Activated CD4-positive, alpha-beta T cell treated with anti-CD3 and anti-CD28 coated beads, Interleukin-2, amount 10 ng/mL, durations not matched to agents 24 days and 14 days (primary cell): ENCODE measurements around the gene CENPO. TPM values are rescaled to one million over a fixed set of nuclear protein-coding genes. Genes with fewer than 3 reads are reported as not detected.

Experiments
- DNase-seq: peaks from one replicate; pipeline ENCODE4 v3.0.0; 2022
- H3K27ac Mint-ChIP-seq: one replicate; pipeline ENCODE4 v1.8.0; 2022; ENCODE audit warnings: mild to moderate bottlenecking, mixed read lengths
- H3K27me3 Mint-ChIP-seq: one replicate; pipeline ENCODE4 v1.8.0; 2022; ENCODE audit warnings: mixed read lengths
- H3K36me3 Mint-ChIP-seq: one replicate; pipeline ENCODE4 v1.8.0; 2022; ENCODE audit warnings: low read depth, mild to moderate bottlenecking, mixed read lengths
- H3K4me1 Mint-ChIP-seq: one replicate; pipeline ENCODE4 v1.8.0; 2021; ENCODE audit warnings: mixed read lengths
- H3K4me3 Mint-ChIP-seq: one replicate; pipeline ENCODE4 v1.8.0; 2022; ENCODE audit warnings: mild to moderate bottlenecking, moderate library complexity, mixed read lengths
- H3K9me3 Mint-ChIP-seq: one replicate; pipeline ENCODE4 v1.8.0; 2021; ENCODE audit warnings: mixed read lengths
- intact Hi-C: fragments of 100-400 bp; cut with micrococcal nuclease; formaldehyde crosslinking; loops from one replicate; pipeline ENCODE4 v1.15.1; 2023
- total RNA-seq: library from RNA; stranded (reverse); gene quantifications from 2 replicates; pipeline ENCODE4 v1.2.3, GENCODE V29; 2022

The CENPO gene
- total RNA-seq, 1 donor from 2014 or later = 44.0 TPM

- Mint-ChIP-seq H3K4me1 (peaks cover 18% of the 10 kb centered on the region), H3K9me3 (no peaks in the 10 kb centered on the region), H3K27me3 (no peaks in the 10 kb centered on the region), H3K4me3 (no peak overlapping the region), H3K36me3 (peaks cover 72% of the 10 kb centered on the region), H3K27ac (no peak overlapping the region)
- DNase-seq = no peak
- intact Hi-C loops = no loop called here
These were observed 29.0 kb downstream of the CENPO start for GRCh38 chr2:24822049-24822706.

GRCh38 chr2:24824071-24824588, 30.9 kb downstream of the CENPO start:
- no peak overlapping the region for H3K27ac Mint-ChIP-seq
- H3K36me3 Mint-ChIP-seq = peaks cover 62% of the 10 kb centered on the region
- intact Hi-C loops = no loop called here
- no peak for DNase-seq
- no peaks in the 10 kb centered on the region for H3K9me3 Mint-ChIP-seq
- H3K4me3 Mint-ChIP-seq = no peak overlapping the region
- H3K27me3 Mint-ChIP-seq = no peaks in the 10 kb centered on the region
- peaks cover 23% of the 10 kb centered on the region for H3K4me1 Mint-ChIP-seq

- Mint-ChIP-seq H3K4me3 (no peak overlapping the region), H3K9me3 (no peaks in the 10 kb centered on the region), H3K27ac (peak overlapping the region; percentile 93), H3K36me3 (peaks cover 54% of the 10 kb centered on the region), H3K4me1 (peaks cover 23% of the 10 kb centered on the region), H3K27me3 (no peaks in the 10 kb centered on the region)
- peak; percentile 75 for DNase-seq
- intact Hi-C loops = loop anchor here (5.0 kb wide), 2 partner anchors 97 to 147 kb away; partner anchors contain the start of genes ADCY3 and DNAJC27
These were observed 32.0 kb downstream of the CENPO start for GRCh38 chr2:24824966-24825882.

- H3K9me3 Mint-ChIP-seq = no peaks in the 10 kb centered on the region
- peak overlapping the region; percentile 93 for H3K27ac Mint-ChIP-seq
- H3K4me1 Mint-ChIP-seq = peaks cover 23% of the 10 kb centered on the region
- peak; percentile 64 for DNase-seq
- H3K4me3 Mint-ChIP-seq = peak overlapping the region; percentile 49
- intact Hi-C loops = loop anchor here (2.0 to 5.0 kb wide), 6 partner anchors 33 to 335 kb away; partner anchors contain the start of genes ADCY3, CENPO, DNAJC27 and NCOA1
- H3K27me3 Mint-ChIP-seq = no peaks in the 10 kb centered on the region
- peaks cover 47% of the 10 kb centered on the region for H3K36me3 Mint-ChIP-seq
These were observed 32.9 kb downstream of the CENPO start for GRCh38 chr2:24825883-24826772.

- Mint-ChIP-seq H3K4me1 (peaks cover 23% of the 10 kb centered on the region), H3K36me3 (peaks cover 41% of the 10 kb centered on the region), H3K27me3 (no peaks in the 10 kb centered on the region), H3K9me3 (no peaks in the 10 kb centered on the region), H3K4me3 (no peak overlapping the region), H3K27ac (peak overlapping the region; percentile 93)
- DNase-seq = no peak
- intact Hi-C loops = loop anchor here (1.0 to 5.0 kb wide), 9 partner anchors 34 to 416 kb away; partner anchors contain the start of genes ADCY3, CENPO, DNAJC27 and NCOA1
These were observed 33.5 kb downstream of the CENPO start for GRCh38 chr2:24826773-24827145.

- Mint-ChIP-seq H3K36me3 (peaks cover 33% of the 10 kb centered on the region), H3K9me3 (no peaks in the 10 kb centered on the region), H3K27ac (peak overlapping the region; percentile 93), H3K4me3 (no peak overlapping the region), H3K27me3 (no peaks in the 10 kb centered on the region), H3K4me1 (peaks cover 23% of the 10 kb centered on the region)
- intact Hi-C loops = loop anchor here (1.0 to 5.0 kb wide), 9 partner anchors 35 to 417 kb away; partner anchors contain the start of genes ADCY3, CENPO, DNAJC27 and NCOA1
- DNase-seq = peak; percentile 92
These were observed 34.4 kb downstream of the CENPO start for GRCh38 chr2:24827321-24828237.

GRCh38 chr2:24828238-24828996, 35.2 kb downstream of the CENPO start:
- Mint-ChIP-seq H3K4me1 (peaks cover 23% of the 10 kb centered on the region), H3K36me3 (peaks cover 32% of the 10 kb centered on the region), H3K27me3 (no peaks in the 10 kb centered on the region), H3K4me3 (no peak overlapping the region), H3K27ac (no peak overlapping the region), H3K9me3 (no peaks in the 10 kb centered on the region)
- DNase-seq = no peak
- intact Hi-C loops = loop anchor here (5.0 kb wide), 2 partner anchors 94 to 144 kb away; partner anchors contain the start of genes ADCY3 and DNAJC27

GRCh38 chr2:24830351-24830750, 37.1 kb downstream of the CENPO start:
- Mint-ChIP-seq H3K4me1 (peaks cover 23% of the 10 kb centered on the region), H3K9me3 (no peaks in the 10 kb centered on the region), H3K27me3 (no peaks in the 10 kb centered on the region), H3K4me3 (no peak overlapping the region), H3K27ac (no peak overlapping the region), H3K36me3 (peaks cover 24% of the 10 kb centered on the region)
- DNase-seq = no peak
- intact Hi-C loops = no loop called here

- intact Hi-C loops = no loop called here
- peaks cover 19% of the 10 kb centered on the region for H3K4me1 Mint-ChIP-seq
These were observed 37.6 kb downstream of the CENPO start for GRCh38 chr2:24830786-24831185.

GRCh38 chr2:24831221-24832072, 38.2 kb downstream of the CENPO start:
- Mint-ChIP-seq H3K4me1 (peaks cover 13% of the 10 kb centered on the region), H3K9me3 (no peaks in the 10 kb centered on the region), H3K27me3 (no peaks in the 10 kb centered on the region), H3K4me3 (no peak overlapping the region), H3K36me3 (peaks cover 22% of the 10 kb centered on the region), H3K27ac (no peak overlapping the region)
- intact Hi-C loops = no loop called here
- DNase-seq = no peak

More at GRCh38 chr2:24830786-24831185, 37.6 kb downstream of the CENPO start:
- Mint-ChIP-seq H3K27me3 (no peaks in the 10 kb centered on the region), H3K4me3 (no peak overlapping the region), H3K9me3 (no peaks in the 10 kb centered on the region), H3K36me3 (peaks cover 21% of the 10 kb centered on the region), H3K27ac (no peak overlapping the region)
- no peak for DNase-seq

GRCh38 chr2:24832073-24832461, 38.8 kb downstream of the CENPO start:
- peaks cover 23% of the 10 kb centered on the region for H3K36me3 Mint-ChIP-seq
- DNase-seq = no peak
- H3K27ac Mint-ChIP-seq = no peak overlapping the region
- H3K4me3 Mint-ChIP-seq = no peak overlapping the region
- intact Hi-C loops = no loop called here
- peaks cover 6% of the 10 kb centered on the region for H3K4me1 Mint-ChIP-seq
- H3K9me3 Mint-ChIP-seq = no peaks in the 10 kb centered on the region
- H3K27me3 Mint-ChIP-seq = no peaks in the 10 kb centered on the region
